Measurements from ENCODE around the gene ODF4. TPM values are rescaled to one million over a fixed set of nuclear protein-coding genes. Genes with fewer than 3 reads are reported as not detected.
"Not testable (repeated sequence)": the region's sequence is repeated elsewhere in the genome, so short reads cannot be mapped to it uniquely, and the experiment has no call there.

ODF4 gene
- total and polyA plus RNA-seq, 7 experiments from 2014 or later, result not detected

- ATAC-seq, result no peak
Observed at GRCh38 chr17:8392274-8392673, 52.6 kb downstream of the ODF4 start.

GRCh38 chr17:8392674-8393469 lies 53.2 kb downstream of the ODF4 start:
- intact Hi-C loops (cut with micrococcal nuclease), result loop anchor here in 1 of 2 donors (1.0 kb wide), 1 partner anchor 10 kb away; the partner anchor contains the start of gene RPL26
- peaks cover 14 to 19% of the 10 kb centered on the region in 2 donors for H3K4me1 ChIP-seq (ENCODE audit: control insufficient read depth in 2 of 2, insufficient read depth in 2 of 2, low read length in 2 of 2)
- no peak for ATAC-seq
- Mint-ChIP-seq H3K36me3 (peaks cover 0 to 3% (median 0%) of the 10 kb centered on the region in 5 donors), H3K27ac (peak overlapping the region in 6 of 9 donors; percentile 78 to 95 (median 90)), H3K27me3 (peaks cover 0 to 23% (median 5%) of the 10 kb centered on the region in 5 donors), H3K4me1 (peaks cover 7 to 19% (median 12%) of the 10 kb centered on the region in 7 donors), H3K9me3 (no peaks in the 10 kb centered on the region), H3K4me3 (no peak overlapping the region)
- H3K4me3 ChIP-seq (ENCODE audit: low read length), result no peak overlapping the region
- no peaks in the 10 kb centered on the region for H3K36me3 ChIP-seq (ENCODE audit: control insufficient read depth in 2 of 3, insufficient read depth in 3 of 3, low read length in 3 of 3)
- POLR2A ChIA-PET, result interaction anchor here (1.1 to 1.4 kb wide), 2 partner anchors 9 to 42 kb away, joined by 4 to 5 read pairs; partner anchors contain the start of gene NDEL1
- H3K27me3 ChIP-seq (ENCODE audit: control insufficient read depth in 2 of 2, insufficient read depth in 2 of 2, low read length in 2 of 2), result no peaks in the 10 kb centered on the region
- CTCF ChIA-PET, result interaction anchor here (0.9 to 1.0 kb wide), 2 partner anchors 9 to 16 kb away, joined by 3 to 6 read pairs; partner anchors contain the start of gene KRABD2
- DNase-seq, result no peak
- peak overlapping the region; percentile 31 for H3K27ac ChIP-seq (ENCODE audit: low read depth, low read length)
- H3K9me3 ChIP-seq (ENCODE audit: control insufficient read depth in 2 of 3, low read length in 3 of 3), result no peaks in the 10 kb centered on the region

More at GRCh38 chr17:8392274-8392673, 52.6 kb downstream of the ODF4 start:
- no peak overlapping the region for H3K27ac ChIP-seq (ENCODE audit: low read depth, low read length)
- Mint-ChIP-seq H3K4me1 (peaks cover 10 to 24% (median 12%) of the 10 kb centered on the region in 7 donors), H3K27ac (peak overlapping the region in 1 of 9 donors; percentile 28), H3K4me3 (no peak overlapping the region), H3K9me3 (no peaks in the 10 kb centered on the region), H3K36me3 (peaks cover 0 to 3% (median 0%) of the 10 kb centered on the region in 5 donors), H3K27me3 (peaks cover 0 to 18% (median 5%) of the 10 kb centered on the region in 5 donors)
- ChIA-PET POLR2A (interaction anchor here (1.1 to 1.4 kb wide), 2 partner anchors 9 to 43 kb away, joined by 4 to 5 read pairs; partner anchors contain the start of gene NDEL1), CTCF (no interaction called here)
- no peaks in the 10 kb centered on the region for H3K9me3 ChIP-seq (ENCODE audit: control insufficient read depth in 2 of 3, low read length in 3 of 3)
- H3K27me3 ChIP-seq (ENCODE audit: control insufficient read depth in 2 of 2, insufficient read depth in 2 of 2, low read length in 2 of 2), result no peaks in the 10 kb centered on the region
- peaks cover 14 to 25% of the 10 kb centered on the region in 2 donors for H3K4me1 ChIP-seq (ENCODE audit: control insufficient read depth in 2 of 2, insufficient read depth in 2 of 2, low read length in 2 of 2)
- H3K36me3 ChIP-seq (ENCODE audit: control insufficient read depth in 2 of 3, insufficient read depth in 3 of 3, low read length in 3 of 3), result no peaks in the 10 kb centered on the region
- intact Hi-C loops (cut with micrococcal nuclease), result no loop called here
- no peak overlapping the region for H3K4me3 ChIP-seq (ENCODE audit: low read length)
- DNase-seq, result no peak

- H3K4me3 Mint-ChIP-seq, result peak overlapping the region; percentile 14 to 67 (median 38)
- CTCF ChIA-PET, result interaction anchor here (0.9 to 1.0 kb wide), 2 partner anchors 10 to 17 kb away, joined by 3 to 6 read pairs; partner anchors contain the start of gene KRABD2
- H3K27me3 Mint-ChIP-seq, result peaks cover 0 to 29% (median 8%) of the 10 kb centered on the region in 5 donors
- H3K4me1 Mint-ChIP-seq, result peaks cover 6 to 19% (median 11%) of the 10 kb centered on the region in 7 donors
- H3K36me3 ChIP-seq (ENCODE audit: control insufficient read depth in 2 of 3, insufficient read depth in 3 of 3, low read length in 3 of 3), result no peaks in the 10 kb centered on the region
- H3K4me1 ChIP-seq (ENCODE audit: control insufficient read depth in 2 of 2, insufficient read depth in 2 of 2, low read length in 2 of 2), result peaks cover 12 to 14% of the 10 kb centered on the region in 2 donors
- peak overlapping the region; percentile 73 to 95 (median 88) for H3K27ac Mint-ChIP-seq
- no peaks in the 10 kb centered on the region for H3K9me3 Mint-ChIP-seq
- no peak overlapping the region for H3K4me3 ChIP-seq (ENCODE audit: low read length)
- POLR2A ChIA-PET, result interaction anchor here (0.6 to 1.4 kb wide), 5 partner anchors 10 to 146 kb away, joined by 3 to 5 read pairs (median 4); partner anchors contain the start of genes CTC1, KRABD2 and NDEL1
- no peaks in the 10 kb centered on the region for H3K27me3 ChIP-seq (ENCODE audit: control insufficient read depth in 2 of 2, insufficient read depth in 2 of 2, low read length in 2 of 2)
- DNase-seq, result peak in 7 of 9 donors; percentile 42 to 65 (median 60)
- peaks cover 0 to 3% (median 0%) of the 10 kb centered on the region in 5 donors for H3K36me3 Mint-ChIP-seq
- intact Hi-C loops (cut with micrococcal nuclease), result loop anchor here in 1 of 2 donors (1.0 kb wide), 1 partner anchor 10 kb away; the partner anchor contains the start of gene RPL26
- H3K27ac ChIP-seq (ENCODE audit: low read depth, low read length), result peak overlapping the region; percentile 32
- no peaks in the 10 kb centered on the region for H3K9me3 ChIP-seq (ENCODE audit: control insufficient read depth in 2 of 3, low read length in 3 of 3)
- peak; percentile 95 for ATAC-seq
Observed at GRCh38 chr17:8393470-8394231, 54.0 kb downstream of the ODF4 start.

- not testable (repeated sequence) for H3K4me3 Mint-ChIP-seq
Observed at GRCh38 chr17:8394497-8394896, 54.9 kb downstream of the ODF4 start.

More at GRCh38 chr17:8394497-8394896, 54.9 kb downstream of the ODF4 start:
- H3K27ac ChIP-seq (ENCODE audit: low read depth, low read length); H3K9me3 Mint-ChIP-seq; DNase-seq; H3K36me3 ChIP-seq (ENCODE audit: control insufficient read depth in 2 of 3, insufficient read depth in 3 of 3, low read length in 3 of 3); H3K27me3 ChIP-seq (ENCODE audit: control insufficient read depth in 2 of 2, insufficient read depth in 2 of 2, low read length in 2 of 2); ATAC-seq; H3K4me3 ChIP-seq (ENCODE audit: low read length); H3K36me3 Mint-ChIP-seq; H3K9me3 ChIP-seq (ENCODE audit: control insufficient read depth in 2 of 3, low read length in 3 of 3); intact Hi-C loops (cut with micrococcal nuclease): not testable (repeated sequence)
- CTCF ChIA-PET, result interaction anchor here (0.6 to 0.7 kb wide), 2 partner anchors 11 to 464 kb away, joined by 3 to 7 read pairs; no protein-coding TSS in a partner anchor
- Mint-ChIP-seq H3K4me1 (peaks cover 6 to 19% (median 11%) of the 10 kb centered on the region in 7 donors), H3K27me3 (peaks cover 0 to 29% (median 8%) of the 10 kb centered on the region in 5 donors), H3K27ac (peak overlapping the region in 3 of 9 donors; percentile 81 to 95 (median 87))
- H3K4me1 ChIP-seq (ENCODE audit: control insufficient read depth in 2 of 2, insufficient read depth in 2 of 2, low read length in 2 of 2), result peaks cover 12 to 14% of the 10 kb centered on the region in 2 donors
- POLR2A ChIA-PET, result interaction anchor here (0.6 to 0.9 kb wide), 3 partner anchors 12 to 147 kb away, joined by 3 to 4 read pairs (median 3); partner anchors contain the start of genes CTC1 and KRABD2

Other genes starting within 250 kb of the ODF4 start
- 1 to 10 TPM in 1 of 5 experiments, under 1 TPM in 3, not detected in 1; 0.22 to 1.6 (median 0.75) TPM for gene ALOXE3, start 221.3 kb upstream of the ODF4 start, total RNA-seq
- 1 to 10 TPM in 1 of 2 donors, under 1 TPM in 1; 0.11 to 1.6 TPM for gene ALOXE3, start 221.3 kb upstream of the ODF4 start, polyA plus RNA-seq
- under 1 TPM; 0.22 to 0.98 (median 0.41) TPM for gene HES7, start 215.7 kb upstream of the ODF4 start, total RNA-seq
- not detected for gene HES7, start 215.7 kb upstream of the ODF4 start, polyA plus RNA-seq
- gene PER1, start 187.4 kb upstream of the ODF4 start, total RNA-seq, result 1,000 to 10,000 TPM in 2 of 5 experiments, 10 to 100 TPM in 3; 40.1 to 1,786 (median 95.0) TPM
- gene PER1, start 187.4 kb upstream of the ODF4 start, polyA plus RNA-seq, result 10 to 100 TPM in 1 of 2 donors, 1 to 10 TPM in 1; 7.9 to 12.1 TPM
- gene VAMP2, start 176.9 kb upstream of the ODF4 start, total RNA-seq, result 100 to 1,000 TPM in 4 of 5 experiments, 10 to 100 TPM in 1; 87.1 to 256 (median 210) TPM
- 10 to 100 TPM; 75.0 to 75.1 TPM for gene VAMP2, start 176.9 kb upstream of the ODF4 start, polyA plus RNA-seq
- gene TMEM107, start 163.5 kb upstream of the ODF4 start, total RNA-seq, result 10 to 100 TPM; 23.1 to 49.7 (median 26.5) TPM
- gene TMEM107, start 163.5 kb upstream of the ODF4 start, polyA plus RNA-seq, result 10 to 100 TPM; 40.4 to 45.9 TPM
- gene BORCS6, start 149.7 kb upstream of the ODF4 start, total RNA-seq, result 10 to 100 TPM in 3 of 5 experiments, 1 to 10 TPM in 2; 5.4 to 16.1 (median 13.4) TPM
- gene BORCS6, start 149.7 kb upstream of the ODF4 start, polyA plus RNA-seq, result 10 to 100 TPM; 16.7 to 23.7 TPM
- gene AURKB, start 129.3 kb upstream of the ODF4 start, total RNA-seq, result 10 to 100 TPM in 1 of 5 experiments, 1 to 10 TPM in 4; 1.1 to 97.7 (median 1.3) TPM
- gene AURKB, start 129.3 kb upstream of the ODF4 start, polyA plus RNA-seq, result not detected
- 100 to 1,000 TPM; 124 to 366 (median 305) TPM for gene CTC1, start 91.8 kb upstream of the ODF4 start, total RNA-seq
- gene CTC1, start 91.8 kb upstream of the ODF4 start, polyA plus RNA-seq, result 10 to 100 TPM; 25.1 to 32.7 TPM
- 10 to 100 TPM; 31.6 to 68.9 (median 31.9) TPM for gene PFAS, start 90.6 kb upstream of the ODF4 start, total RNA-seq
- gene PFAS, start 90.6 kb upstream of the ODF4 start, polyA plus RNA-seq, result 10 to 100 TPM; 15.2 to 17.4 TPM
- gene RANGRF, start 51.2 kb upstream of the ODF4 start, total RNA-seq, result 10 to 100 TPM; 26.0 to 46.1 (median 38.9) TPM
- gene RANGRF, start 51.2 kb upstream of the ODF4 start, polyA plus RNA-seq, result 10 to 100 TPM; 77.5 to 85.8 TPM
- gene SLC25A35, start 44.4 kb upstream of the ODF4 start, total RNA-seq, result 10 to 100 TPM in 1 of 5 experiments, 1 to 10 TPM in 4; 4.3 to 10.0 (median 7.0) TPM
- gene SLC25A35, start 44.4 kb upstream of the ODF4 start, polyA plus RNA-seq, result 1 to 10 TPM in 1 of 2 donors, under 1 TPM in 1; 0.58 to 4.9 TPM
- not detected for gene ARHGEF15, start 29.6 kb upstream of the ODF4 start, total RNA-seq
- gene ARHGEF15, start 29.6 kb upstream of the ODF4 start, polyA plus RNA-seq, result not detected
- 1,000 to 10,000 TPM; 2,029 to 3,298 (median 3,039) TPM for gene RPL26, start 43.4 kb downstream of the ODF4 start, total RNA-seq
- 1,000 to 10,000 TPM; 1,965 to 2,128 TPM for gene RPL26, start 43.4 kb downstream of the ODF4 start, polyA plus RNA-seq
- gene RNF222, start 58.0 kb downstream of the ODF4 start, total RNA-seq, result 1 to 10 TPM in 1 of 5 experiments, under 1 TPM in 3, not detected in 1; 0.13 to 1.7 (median 0.52) TPM
- gene RNF222, start 58.0 kb downstream of the ODF4 start, polyA plus RNA-seq, result under 1 TPM; 0.16 to 0.35 TPM
- gene NDEL1, start 96.0 kb downstream of the ODF4 start, total RNA-seq, result 100 to 1,000 TPM in 4 of 5 experiments, 10 to 100 TPM in 1; 72.6 to 274 (median 116) TPM
- gene NDEL1, start 96.0 kb downstream of the ODF4 start, polyA plus RNA-seq, result 10 to 100 TPM; 53.7 to 73.2 TPM

All from naive thymus-derived CD4-positive, alpha-beta T cell (primary cell).